ENCODE data around the gene BCR.
A peak's percentile ranks its signal among the peaks of the same experiment; 100 is the strongest.
"Not testable (repeated sequence)": the region's sequence is repeated elsewhere in the genome, so short reads cannot be mapped to it uniquely, and the experiment has no call there.

BCR gene

DNA sequence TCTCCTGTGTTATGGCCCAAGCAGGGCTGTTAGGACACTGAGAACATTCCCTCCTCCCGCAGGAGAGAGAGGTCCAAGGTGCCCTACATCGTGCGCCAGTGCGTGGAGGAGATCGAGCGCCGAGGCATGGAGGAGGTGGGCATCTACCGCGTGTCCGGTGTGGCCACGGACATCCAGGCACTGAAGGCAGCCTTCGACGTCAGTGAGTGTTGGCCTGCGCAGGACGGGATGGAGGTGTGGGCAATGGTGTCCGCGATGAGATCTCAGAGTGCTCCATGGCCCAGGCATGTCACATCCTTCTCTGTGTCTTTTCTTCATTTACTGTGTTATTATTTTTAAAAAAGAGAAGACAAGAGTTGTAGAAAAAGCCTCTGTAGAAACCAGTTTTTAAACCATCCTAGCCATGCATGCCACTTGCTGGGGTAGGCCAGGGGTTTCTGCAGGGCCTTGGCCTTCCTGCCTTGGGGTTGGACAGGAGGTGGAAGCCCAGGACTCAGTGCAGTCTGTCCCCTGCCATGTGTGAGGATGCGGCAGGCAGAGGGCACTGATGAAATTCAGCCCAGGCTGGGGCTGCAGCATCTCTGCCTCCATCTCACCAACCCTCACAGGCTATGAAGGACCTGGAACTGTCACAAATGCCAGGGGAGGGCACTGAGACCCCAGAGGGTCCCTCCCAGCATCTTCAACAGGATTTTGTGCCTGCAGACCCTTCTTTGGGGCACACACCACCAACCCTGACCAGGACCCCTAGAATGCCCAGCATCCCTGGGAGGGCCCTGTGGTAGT lies 131.5 kb downstream of the BCR start:
- not testable (repeated sequence) for H3K9me3 ChIP-seq (ENCODE audit: insufficient read depth, low read length); H2AFZ ChIP-seq (ENCODE audit: low read depth, low read length, severe bottlenecking); H3K4me2 ChIP-seq (ENCODE audit: low read depth, low read length, poor library complexity, severe bottlenecking); H3K9me2 ChIP-seq (replicated peaks; ENCODE audit: insufficient read depth, low read length); H3K9ac ChIP-seq (ENCODE audit: low read length); H3K36me3 ChIP-seq (ENCODE audit: low read length); H3K79me2 ChIP-seq (ENCODE audit: insufficient read depth, low read length); H3F3A ChIP-seq (ENCODE audit: insufficient read depth); H3K27ac ChIP-seq (ENCODE audit: low read depth, low read length); H4K20me1 ChIP-seq (ENCODE audit: low read depth, low read length); H3K27me3 ChIP-seq (ENCODE audit: low read length); H3K4me3 ChIP-seq (ENCODE audit: insufficient read depth, low read length, poor library complexity, severe bottlenecking)

DNA sequence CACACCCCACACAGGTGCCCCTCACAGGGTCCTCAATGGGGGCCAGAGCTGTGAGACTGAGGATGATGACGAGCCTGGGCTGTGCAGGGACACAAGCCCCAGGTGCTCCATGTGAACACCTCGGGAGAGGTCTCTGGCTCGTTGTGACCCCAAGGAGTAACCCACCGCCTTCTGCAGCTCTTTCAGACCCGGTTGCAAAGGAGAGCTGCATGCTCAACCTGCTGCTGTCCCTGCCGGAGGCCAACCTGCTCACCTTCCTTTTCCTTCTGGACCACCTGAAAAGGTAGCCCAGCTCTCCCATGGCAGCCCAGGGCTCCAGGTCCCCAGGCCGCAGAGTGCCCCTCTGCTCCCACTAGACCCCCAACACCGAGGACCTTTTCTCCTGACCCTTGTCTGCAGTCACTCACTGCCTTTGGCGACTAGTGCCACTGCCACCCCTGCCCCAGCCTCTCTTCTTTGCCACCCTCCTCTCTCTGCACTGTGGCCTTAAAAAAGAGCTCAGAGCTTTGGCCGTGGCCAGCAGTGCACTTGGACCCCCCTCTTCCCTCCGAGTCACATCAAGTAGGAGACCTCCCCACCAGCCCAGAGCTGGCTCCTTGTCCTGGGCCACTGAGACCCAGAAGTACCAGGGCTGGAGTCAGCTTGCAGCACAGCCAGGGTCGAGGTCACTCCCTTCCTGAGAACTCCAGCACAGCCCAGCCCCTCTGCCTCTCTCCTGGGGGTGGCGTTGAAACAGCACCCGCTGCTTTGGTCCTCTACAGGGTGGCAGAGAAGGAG lies 133.7 kb downstream of the BCR start:
- Histone ChIP-seq H3K36me3 (ENCODE audit: low read length) (no peaks in the 10 kb centered on the region), H3K27me3 (ENCODE audit: low read length) (no peaks in the 10 kb centered on the region), H3K4me2 (ENCODE audit: low read depth, low read length, poor library complexity, severe bottlenecking) (no peak overlapping the region), H3F3A (ENCODE audit: insufficient read depth) (no peaks in the 10 kb centered on the region), H2AFZ (ENCODE audit: low read depth, low read length, severe bottlenecking) (no peak overlapping the region), H3K9ac (ENCODE audit: low read length) (no peak overlapping the region), H3K9me2 (replicated peaks; ENCODE audit: insufficient read depth, low read length) (no peaks in the 10 kb centered on the region), H3K27ac (ENCODE audit: low read depth, low read length) (no peak overlapping the region), H3K9me3 (ENCODE audit: insufficient read depth, low read length) (no peaks in the 10 kb centered on the region), H4K20me1 (ENCODE audit: low read depth, low read length) (no peaks in the 10 kb centered on the region), H3K4me3 (ENCODE audit: insufficient read depth, low read length, poor library complexity, severe bottlenecking) (no peak overlapping the region), H3K79me2 (ENCODE audit: insufficient read depth, low read length) (no peaks in the 10 kb centered on the region)
- TF ChIP-seq, protein P1, sequence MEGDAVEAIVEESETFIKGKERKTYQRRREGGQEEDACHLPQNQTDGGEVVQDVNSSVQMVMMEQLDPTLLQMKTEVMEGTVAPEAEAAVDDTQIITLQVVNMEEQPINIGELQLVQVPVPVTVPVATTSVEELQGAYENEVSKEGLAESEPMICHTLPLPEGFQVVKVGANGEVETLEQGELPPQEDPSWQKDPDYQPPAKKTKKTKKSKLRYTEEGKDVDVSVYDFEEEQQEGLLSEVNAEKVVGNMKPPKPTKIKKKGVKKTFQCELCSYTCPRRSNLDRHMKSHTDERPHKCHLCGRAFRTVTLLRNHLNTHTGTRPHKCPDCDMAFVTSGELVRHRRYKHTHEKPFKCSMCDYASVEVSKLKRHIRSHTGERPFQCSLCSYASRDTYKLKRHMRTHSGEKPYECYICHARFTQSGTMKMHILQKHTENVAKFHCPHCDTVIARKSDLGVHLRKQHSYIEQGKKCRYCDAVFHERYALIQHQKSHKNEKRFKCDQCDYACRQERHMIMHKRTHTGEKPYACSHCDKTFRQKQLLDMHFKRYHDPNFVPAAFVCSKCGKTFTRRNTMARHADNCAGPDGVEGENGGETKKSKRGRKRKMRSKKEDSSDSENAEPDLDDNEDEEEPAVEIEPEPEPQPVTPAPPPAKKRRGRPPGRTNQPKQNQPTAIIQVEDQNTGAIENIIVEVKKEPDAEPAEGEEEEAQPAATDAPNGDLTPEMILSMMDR (IDR thresholded peaks at IDR 0.05; ENCODE audit: insufficient read depth, low read length, poor library complexity, severe bottlenecking) = no peak
- no peak for TF ChIP-seq EZH2phosphoT487 (conservative IDR thresholded peaks at IDR 0.05; ENCODE audit: low read length)

DNA sequence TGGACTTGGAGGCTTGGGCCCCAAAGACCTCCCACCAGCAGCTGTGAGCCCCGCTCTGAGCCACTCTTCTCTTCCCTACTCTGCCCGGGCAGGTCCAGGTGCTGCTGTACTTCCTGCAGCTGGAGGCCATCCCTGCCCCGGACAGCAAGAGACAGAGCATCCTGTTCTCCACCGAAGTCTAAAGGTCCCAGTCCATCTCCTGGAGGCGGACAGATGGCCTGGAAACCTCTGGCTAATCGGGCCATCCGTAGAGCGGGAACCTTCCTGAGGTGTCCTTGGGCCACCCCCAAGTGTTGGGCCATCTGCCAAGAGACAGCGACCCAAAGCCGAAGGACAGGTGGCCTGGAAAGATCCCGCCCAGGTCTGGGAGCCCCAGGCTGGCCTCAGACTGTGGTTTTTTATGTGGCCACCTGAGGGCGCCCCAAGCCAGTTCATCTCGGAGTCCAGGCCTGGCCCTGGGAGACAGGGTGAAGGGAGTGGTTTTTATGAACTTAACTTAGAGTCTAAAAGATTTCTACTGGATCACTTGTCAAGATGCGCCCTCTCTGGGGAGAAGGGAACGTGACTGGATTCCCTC lies 135.1 kb downstream of the BCR start:
- no peak for TF ChIP-seq EZH2phosphoT487 (conservative IDR thresholded peaks at IDR 0.05; ENCODE audit: low read length)
- TF ChIP-seq, protein P1 (IDR thresholded peaks at IDR 0.05; ENCODE audit: insufficient read depth, low read length, poor library complexity, severe bottlenecking) = peak; percentile 44
- Histone ChIP-seq H3K79me2 (ENCODE audit: insufficient read depth, low read length) (no peaks in the 10 kb centered on the region), H3K27ac (ENCODE audit: low read depth, low read length) (no peak overlapping the region), H4K20me1 (ENCODE audit: low read depth, low read length) (no peaks in the 10 kb centered on the region), H3K4me2 (ENCODE audit: low read depth, low read length, poor library complexity, severe bottlenecking) (no peak overlapping the region), H3F3A (ENCODE audit: insufficient read depth) (no peaks in the 10 kb centered on the region), H3K9me3 (ENCODE audit: insufficient read depth, low read length) (no peaks in the 10 kb centered on the region), H3K9ac (ENCODE audit: low read length) (no peak overlapping the region), H3K27me3 (ENCODE audit: low read length) (no peaks in the 10 kb centered on the region), H3K9me2 (replicated peaks; ENCODE audit: insufficient read depth, low read length) (no peaks in the 10 kb centered on the region), H3K4me3 (ENCODE audit: insufficient read depth, low read length, poor library complexity, severe bottlenecking) (no peak overlapping the region), H2AFZ (ENCODE audit: low read depth, low read length, severe bottlenecking) (no peak overlapping the region), H3K36me3 (ENCODE audit: low read length) (no peaks in the 10 kb centered on the region)

DNA sequence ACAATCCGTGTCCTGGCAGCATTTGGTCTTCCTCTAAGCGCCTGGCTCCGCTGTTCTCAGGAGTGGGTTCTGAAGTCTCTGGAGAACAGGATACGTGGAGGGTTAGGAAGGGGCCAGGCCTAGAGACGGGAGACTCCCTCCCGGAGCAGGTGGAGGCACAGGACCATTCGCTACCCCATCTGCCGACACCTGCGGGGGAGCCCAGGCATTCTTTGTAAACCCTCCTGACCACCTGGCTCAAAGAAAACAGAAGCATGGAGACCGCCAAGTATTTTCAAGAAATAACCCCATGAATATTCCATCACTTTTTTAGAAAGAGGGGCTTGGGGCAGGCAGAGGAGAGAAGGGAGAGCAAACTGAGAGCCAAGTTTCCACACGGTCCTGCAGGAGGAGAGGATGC lies 136.3 kb downstream of the BCR start:
- H3F3A ChIP-seq (ENCODE audit: insufficient read depth); H3K9me3 ChIP-seq (ENCODE audit: insufficient read depth, low read length); H3K36me3 ChIP-seq (ENCODE audit: low read length); H3K79me2 ChIP-seq (ENCODE audit: insufficient read depth, low read length); H3K27me3 ChIP-seq (ENCODE audit: low read length); H3K27ac ChIP-seq (ENCODE audit: low read depth, low read length); H3K9me2 ChIP-seq (replicated peaks; ENCODE audit: insufficient read depth, low read length); H2AFZ ChIP-seq (ENCODE audit: low read depth, low read length, severe bottlenecking); H3K4me3 ChIP-seq (ENCODE audit: insufficient read depth, low read length, poor library complexity, severe bottlenecking); H4K20me1 ChIP-seq (ENCODE audit: low read depth, low read length); H3K9ac ChIP-seq (ENCODE audit: low read length); H3K4me2 ChIP-seq (ENCODE audit: low read depth, low read length, poor library complexity, severe bottlenecking): not testable (repeated sequence)

DNA sequence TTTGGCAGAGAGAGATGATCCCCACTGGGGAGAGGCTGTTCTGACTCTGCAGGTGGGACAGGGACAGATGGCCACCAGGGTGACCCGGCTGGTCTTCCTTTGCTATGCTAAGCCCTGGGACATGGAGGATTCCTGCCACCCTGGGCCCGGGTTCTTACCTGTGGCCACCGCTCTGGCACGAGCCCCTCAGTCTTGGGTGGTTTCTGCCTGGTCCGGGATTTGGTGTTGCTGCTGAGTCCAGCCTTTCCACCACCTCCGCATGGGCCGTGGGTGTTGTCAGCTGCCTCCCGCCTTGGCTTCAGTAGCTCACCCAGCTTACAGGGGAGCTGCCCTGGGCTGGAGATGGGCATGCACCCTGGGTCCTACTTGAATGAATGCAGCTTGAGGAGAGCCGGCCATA lies 138.0 kb downstream of the BCR start:
- not testable (repeated sequence) for H4K20me1 ChIP-seq (ENCODE audit: low read depth, low read length); H3K9ac ChIP-seq (ENCODE audit: low read length); H3K9me3 ChIP-seq (ENCODE audit: insufficient read depth, low read length); H3K4me2 ChIP-seq (ENCODE audit: low read depth, low read length, poor library complexity, severe bottlenecking); H3F3A ChIP-seq (ENCODE audit: insufficient read depth); H3K79me2 ChIP-seq (ENCODE audit: insufficient read depth, low read length); H3K27me3 ChIP-seq (ENCODE audit: low read length); H3K27ac ChIP-seq (ENCODE audit: low read depth, low read length); H3K9me2 ChIP-seq (replicated peaks; ENCODE audit: insufficient read depth, low read length); H2AFZ ChIP-seq (ENCODE audit: low read depth, low read length, severe bottlenecking); H3K4me3 ChIP-seq (ENCODE audit: insufficient read depth, low read length, poor library complexity, severe bottlenecking); H3K36me3 ChIP-seq (ENCODE audit: low read length)

DNA sequence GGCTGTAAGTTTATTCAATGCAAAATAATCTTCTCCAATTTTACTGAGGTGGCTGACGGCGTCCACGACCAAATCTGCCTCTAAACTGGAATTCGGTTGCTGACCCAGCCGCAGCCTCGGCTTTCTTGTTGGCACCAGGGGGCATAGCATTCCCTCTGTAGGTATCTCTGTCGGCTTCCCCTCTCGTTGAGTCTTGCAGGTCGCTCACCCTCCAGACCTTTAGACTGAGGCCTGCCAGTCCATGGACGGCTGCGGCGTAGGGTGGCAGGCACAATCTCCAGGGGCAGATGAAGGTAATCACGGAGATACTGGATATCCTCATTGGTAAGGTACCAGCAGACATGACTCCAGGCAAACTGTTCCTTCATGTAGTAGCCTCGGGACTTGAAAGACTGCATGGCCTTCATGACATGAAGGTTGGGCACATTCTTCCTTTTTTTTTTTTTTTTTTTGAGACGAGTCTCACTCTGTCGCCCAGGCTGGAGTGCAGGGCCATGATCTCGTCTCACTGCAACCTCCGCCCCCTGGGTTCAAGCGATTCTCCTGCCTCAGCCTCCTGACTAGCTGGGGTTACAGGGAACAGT lies 142.3 kb downstream of the BCR start:
- H3K9me2 ChIP-seq (replicated peaks; ENCODE audit: insufficient read depth, low read length) = not testable (repeated sequence)

More for the DNA sequence above, 142.3 kb downstream of the BCR start:
- H3K79me2 ChIP-seq (ENCODE audit: insufficient read depth, low read length); H3K27me3 ChIP-seq (ENCODE audit: low read length); H3F3A ChIP-seq (ENCODE audit: insufficient read depth); H3K4me3 ChIP-seq (ENCODE audit: insufficient read depth, low read length, poor library complexity, severe bottlenecking); H2AFZ ChIP-seq (ENCODE audit: low read depth, low read length, severe bottlenecking); H3K27ac ChIP-seq (ENCODE audit: low read depth, low read length); H3K4me2 ChIP-seq (ENCODE audit: low read depth, low read length, poor library complexity, severe bottlenecking); H3K36me3 ChIP-seq (ENCODE audit: low read length); H3K9me3 ChIP-seq (ENCODE audit: insufficient read depth, low read length); H4K20me1 ChIP-seq (ENCODE audit: low read depth, low read length); H3K9ac ChIP-seq (ENCODE audit: low read length): not testable (repeated sequence)
